Chondrocyte (in vitro differentiated cells): ENCODE measurements around the gene SND1. TPM values are rescaled to one million over a fixed set of nuclear protein-coding genes. Genes with fewer than 3 reads are reported as not detected.

Experiments used
- DNase-seq: peaks from one replicate; pipeline ENCODE4 v3.0.0; 2021; ENCODE audit warnings: mixed read lengths, low spot score
- H3K27ac Mint-ChIP-seq: one replicate; pipeline ENCODE4 v1.8.0; 2021; ENCODE audit warnings: mild to moderate bottlenecking, moderate library complexity, mixed read lengths; ENCODE audit not compliant: unreplicated experiment
- H3K27me3 Mint-ChIP-seq: 2 replicates; pipeline ENCODE4 v1.8.0; 2021; ENCODE audit warnings: low read depth, mixed read lengths
- H3K36me3 Mint-ChIP-seq: 2 replicates; pipeline ENCODE4 v1.8.0; 2021; ENCODE audit warnings: low read depth, mixed read lengths
- H3K4me1 Mint-ChIP-seq: 2 replicates; pipeline ENCODE4 v1.8.0; 2021; ENCODE audit warnings: low read depth, mild to moderate bottlenecking, mixed read lengths
- H3K4me3 Mint-ChIP-seq: one replicate; pipeline ENCODE4 v1.8.0; 2021; ENCODE audit warnings: mild to moderate bottlenecking, moderate library complexity, mixed read lengths; ENCODE audit not compliant: unreplicated experiment
- H3K9me3 Mint-ChIP-seq: 2 replicates; pipeline ENCODE4 v1.8.0; 2021; ENCODE audit warnings: low read depth, mixed read lengths
- total RNA-seq: library from RNA; stranded (reverse); gene quantifications from 3 replicates; pipeline ENCODE4 v1.2.1, GENCODE V29; 2021
- TF ChIP-seq, protein P1 (sequence below): fragments of 200-600 bp; sonication (generic); IDR thresholded peaks from 2 replicates; pipeline ENCODE4 v1.5.0; 2021; ENCODE audit warnings: antibody characterized with exemption, mild to moderate bottlenecking, moderate library complexity

The SND1 gene
- total RNA-seq, 1 donor from 2014 or later: 229 TPM

DNA sequence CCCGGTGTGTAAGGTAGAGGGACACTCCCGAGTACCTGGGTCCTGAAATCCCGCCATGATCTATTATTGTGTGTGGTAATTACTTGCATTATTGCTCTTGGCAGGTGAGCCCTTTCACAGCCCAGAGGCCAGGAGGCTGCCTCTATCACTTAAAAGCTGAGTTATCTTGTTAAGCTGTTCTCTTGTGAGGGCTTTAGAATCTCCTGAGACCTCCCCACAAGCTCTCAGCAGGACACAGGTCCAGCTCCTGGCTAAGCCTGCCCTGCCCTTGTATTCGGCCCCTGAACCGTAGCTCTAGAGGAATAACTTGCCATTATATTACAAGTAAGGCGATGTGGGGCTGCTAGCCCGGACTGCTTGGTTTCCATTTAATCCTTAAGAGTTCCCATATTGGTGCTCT is 13.9 kb downstream of the SND1 start:
- peaks cover 11% of the 10 kb centered on the region for H3K36me3 Mint-ChIP-seq
- peaks cover 64% of the 10 kb centered on the region for H3K4me1 Mint-ChIP-seq
- no peak overlapping the region for H3K4me3 Mint-ChIP-seq

DNA sequence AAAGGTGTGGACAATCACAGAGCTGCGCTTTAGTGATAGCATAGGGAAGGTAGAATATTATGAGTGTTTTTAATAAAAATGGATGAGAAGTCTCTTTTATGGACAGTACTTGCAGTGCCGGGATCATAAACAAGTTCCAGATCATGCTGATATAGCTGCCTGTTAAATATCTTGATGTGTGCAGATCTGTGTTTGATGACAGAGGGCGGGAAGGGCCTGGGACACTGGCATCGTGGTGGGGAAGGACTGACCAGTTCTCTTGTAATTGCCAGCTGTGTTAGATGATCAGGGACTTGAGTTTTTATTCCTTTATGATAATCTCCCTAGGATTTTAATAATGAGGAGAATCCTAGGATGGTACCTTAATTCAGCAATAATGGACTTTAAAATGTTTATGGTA is 14.6 kb downstream of the SND1 start:
- TF ChIP-seq, protein P1, sequence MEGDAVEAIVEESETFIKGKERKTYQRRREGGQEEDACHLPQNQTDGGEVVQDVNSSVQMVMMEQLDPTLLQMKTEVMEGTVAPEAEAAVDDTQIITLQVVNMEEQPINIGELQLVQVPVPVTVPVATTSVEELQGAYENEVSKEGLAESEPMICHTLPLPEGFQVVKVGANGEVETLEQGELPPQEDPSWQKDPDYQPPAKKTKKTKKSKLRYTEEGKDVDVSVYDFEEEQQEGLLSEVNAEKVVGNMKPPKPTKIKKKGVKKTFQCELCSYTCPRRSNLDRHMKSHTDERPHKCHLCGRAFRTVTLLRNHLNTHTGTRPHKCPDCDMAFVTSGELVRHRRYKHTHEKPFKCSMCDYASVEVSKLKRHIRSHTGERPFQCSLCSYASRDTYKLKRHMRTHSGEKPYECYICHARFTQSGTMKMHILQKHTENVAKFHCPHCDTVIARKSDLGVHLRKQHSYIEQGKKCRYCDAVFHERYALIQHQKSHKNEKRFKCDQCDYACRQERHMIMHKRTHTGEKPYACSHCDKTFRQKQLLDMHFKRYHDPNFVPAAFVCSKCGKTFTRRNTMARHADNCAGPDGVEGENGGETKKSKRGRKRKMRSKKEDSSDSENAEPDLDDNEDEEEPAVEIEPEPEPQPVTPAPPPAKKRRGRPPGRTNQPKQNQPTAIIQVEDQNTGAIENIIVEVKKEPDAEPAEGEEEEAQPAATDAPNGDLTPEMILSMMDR: no peak
- no peaks in the 10 kb centered on the region for H3K27me3 Mint-ChIP-seq
- H3K9me3 Mint-ChIP-seq: no peaks in the 10 kb centered on the region
- H3K27ac Mint-ChIP-seq: peak overlapping the region; percentile 93
- peaks cover 58% of the 10 kb centered on the region for H3K4me1 Mint-ChIP-seq
- DNase-seq: no peak
- H3K36me3 Mint-ChIP-seq: peaks cover 8% of the 10 kb centered on the region
- peak overlapping the region; percentile 26 for H3K4me3 Mint-ChIP-seq

More for the DNA sequence above, 13.9 kb downstream of the SND1 start:
- Mint-ChIP-seq H3K27ac (peak overlapping the region; percentile 93), H3K27me3 (no peaks in the 10 kb centered on the region), H3K9me3 (no peaks in the 10 kb centered on the region)
- TF ChIP-seq, protein P1: no peak
- DNase-seq: no peak

DNA sequence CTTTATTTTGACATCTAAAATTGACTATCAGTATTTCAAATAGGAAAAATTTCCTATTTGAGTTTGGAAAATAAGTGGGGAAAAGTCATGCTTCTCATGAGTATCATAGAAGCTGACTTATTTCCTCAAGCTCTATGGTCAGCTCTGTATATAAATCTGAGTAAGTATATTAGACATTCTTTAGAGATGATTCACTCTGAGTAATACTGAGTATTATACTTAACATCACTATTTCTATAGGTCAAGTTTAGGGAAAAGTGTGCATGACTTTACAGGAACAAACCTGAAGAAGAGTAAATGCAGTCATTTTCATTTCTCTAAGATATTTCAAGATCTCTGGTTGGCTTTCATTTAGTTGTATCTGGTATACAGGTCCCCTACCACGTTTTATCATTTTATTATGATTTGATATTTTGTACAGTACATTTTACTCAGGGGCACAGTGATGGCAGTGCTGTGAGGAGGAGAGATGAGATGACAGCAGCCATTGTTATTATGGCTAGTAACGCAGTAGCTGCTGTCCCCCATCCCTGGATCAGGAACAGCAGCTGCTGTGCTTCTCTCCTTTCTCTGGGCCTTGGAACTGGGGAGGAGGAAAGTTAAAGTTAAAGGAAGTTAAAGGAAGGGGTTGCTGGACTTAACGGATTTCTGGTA is 15.2 kb downstream of the SND1 start:
- H3K27me3 Mint-ChIP-seq: no peaks in the 10 kb centered on the region
- no peaks in the 10 kb centered on the region for H3K9me3 Mint-ChIP-seq
- peaks cover 8% of the 10 kb centered on the region for H3K36me3 Mint-ChIP-seq
- no peak for DNase-seq
- H3K4me3 Mint-ChIP-seq: peak overlapping the region; percentile 26
- TF ChIP-seq, protein P1: no peak
- H3K27ac Mint-ChIP-seq: peak overlapping the region; percentile 93
- H3K4me1 Mint-ChIP-seq: peaks cover 56% of the 10 kb centered on the region

DNA sequence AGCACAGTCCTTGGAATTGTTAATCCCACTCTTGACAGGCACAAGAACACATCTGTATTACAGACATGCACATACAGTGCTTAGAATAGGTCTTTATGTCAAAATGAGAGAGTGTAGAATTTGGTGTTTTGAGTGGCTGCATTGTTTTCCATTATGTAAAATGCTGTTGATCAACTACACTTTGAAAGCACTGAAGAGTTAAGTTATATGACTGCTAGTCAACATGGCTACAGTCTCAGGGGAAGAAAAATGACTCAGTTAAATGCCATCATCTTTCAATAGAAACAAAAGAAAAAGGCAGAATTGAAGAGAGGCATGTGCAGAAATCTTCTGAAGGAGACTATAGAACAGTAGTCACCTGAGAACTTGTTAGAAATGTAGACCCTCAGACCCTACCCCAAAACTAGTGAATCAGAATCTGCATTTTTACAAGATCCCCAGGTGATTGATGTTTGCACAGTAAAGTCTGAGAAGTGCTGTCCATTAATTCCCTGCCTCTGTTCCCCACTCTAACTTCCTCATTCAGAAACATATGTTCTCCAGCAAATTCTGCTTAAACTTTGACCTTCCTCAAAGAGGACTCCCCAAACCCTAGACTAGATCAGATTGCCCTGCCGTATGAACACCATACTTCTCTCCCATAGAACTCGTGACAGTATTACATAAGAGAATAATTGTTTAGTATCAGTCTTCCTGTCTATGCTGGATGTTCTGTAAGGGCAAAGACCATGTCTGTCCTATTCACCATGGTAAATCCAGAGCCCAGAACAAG is 16.0 kb downstream of the SND1 start:
- Mint-ChIP-seq H3K27ac (peak overlapping the region; percentile 93), H3K4me3 (no peak overlapping the region), H3K36me3 (peaks cover 8% of the 10 kb centered on the region), H3K27me3 (no peaks in the 10 kb centered on the region), H3K9me3 (no peaks in the 10 kb centered on the region), H3K4me1 (peaks cover 56% of the 10 kb centered on the region)
- TF ChIP-seq, protein P1: no peak
- DNase-seq: no peak

DNA sequence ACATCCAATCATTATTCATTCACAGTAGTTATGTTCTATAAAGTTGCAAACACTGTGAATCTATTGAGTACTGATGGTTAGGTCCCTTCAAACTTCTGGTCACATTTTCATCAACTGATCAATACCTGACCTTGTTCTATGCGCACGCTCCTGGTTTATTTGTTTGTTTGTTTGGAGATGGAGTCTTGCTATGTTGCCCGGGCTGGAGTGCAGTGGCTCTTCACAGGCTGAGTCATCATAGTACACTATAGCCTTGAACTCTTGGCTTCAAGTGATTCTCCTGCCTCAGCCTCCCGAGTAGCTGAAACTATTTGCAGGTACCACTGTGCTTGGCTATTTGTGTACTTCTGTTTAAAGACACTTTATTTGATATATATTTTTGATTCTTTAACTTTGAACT is 19.3 kb downstream of the SND1 start:
- peaks cover 8% of the 10 kb centered on the region for H3K36me3 Mint-ChIP-seq
- H3K4me1 Mint-ChIP-seq: peaks cover 53% of the 10 kb centered on the region
- no peaks in the 10 kb centered on the region for H3K9me3 Mint-ChIP-seq
- DNase-seq: no peak
- H3K4me3 Mint-ChIP-seq: no peak overlapping the region
- H3K27ac Mint-ChIP-seq: no peak overlapping the region
- TF ChIP-seq, protein P1: no peak
- no peaks in the 10 kb centered on the region for H3K27me3 Mint-ChIP-seq
